H1 (cell line): ENCODE measurements around the gene MAP4K4. TPM values are rescaled to one million over a fixed set of nuclear protein-coding genes. Genes with fewer than 3 reads are reported as not detected.

Source experiments
- CEBPB ChIP-seq: IDR thresholded peaks from 2 replicates; pipeline ENCODE4 v1.6.1; 2012; ENCODE audit warnings: low read depth, low read length
- CHD7 ChIP-seq: fragments of 300-600 bp; sonication (generic); IDR thresholded peaks from 2 replicates; pipeline ENCODE4 v1.7.1; 2012; ENCODE audit warnings: low read length, moderate library complexity, mild to moderate bottlenecking, inconsistent platforms; ENCODE audit not compliant: insufficient replicate concordance
- CREB1 ChIP-seq: IDR thresholded peaks from 2 replicates; pipeline ENCODE4 v1.6.1; 2012; ENCODE audit warnings: inconsistent platforms
- EP300 ChIP-seq, 2 experiments: IDR thresholded peaks; 1 replicate in 1 of 2; 2 replicates in 1 of 2; pipeline ENCODE4 v1.6.1; 2011 to 2012; ENCODE audit warnings: low read depth in 2 of 2, low read length in 2 of 2, mild to moderate bottlenecking in 2 of 2, borderline replicate concordance in 1 of 2, inconsistent platforms in 1 of 2, moderate library complexity in 1 of 2
- RNF2 ChIP-seq: fragments of 200-900, 300-1000 bp; sonication (generic); IDR thresholded peaks from 2 replicates; pipeline ENCODE4 v1.7.1; 2016; ENCODE audit warnings: borderline replicate concordance, low read depth, mild to moderate bottlenecking, antibody characterized with exemption, low read length; ENCODE audit not compliant: poor library complexity, severe bottlenecking; ENCODE audit errors: missing control alignments
- SRF ChIP-seq: IDR thresholded peaks from 2 replicates; pipeline ENCODE4 v1.6.1; 2011; ENCODE audit warnings: mild to moderate bottlenecking, low read depth, low read length, moderate library complexity
- polyA plus RNA-seq, 7 experiments: library from polyadenylated mRNA; depleted of rRNA in 3 of 7; stranded (reverse) in 5 of 7; unstranded in 2 of 7; fragments of >200 nt in 5 of 7; fragments of 200-250 nt in 2 of 7; gene quantifications; 1 replicate in 5 of 7; 2 replicates in 1 of 7; 4 replicates in 1 of 7; pipeline versions ENCODE4 v1.2.1 to v1.2.3, GENCODE V29; 2011 to 2013; ENCODE audit warnings: missing spikeins in 2 of 7, mixed read lengths in 2 of 7
- total RNA-seq: library from RNA; stranded (reverse); fragmentation: NEBNext Ultra II Directional; extraction: Animal tissue kit (Norgen Biotek cat#: 25700); gene quantifications from 2 replicates; pipeline ENCODE4 v1.2.1, GENCODE V29; 2021
- TF ChIP-seq, protein P1 (sequence below), 3 experiments: IDR thresholded peaks; 1 replicate in 2 of 3; 2 replicates in 1 of 3; pipeline versions ENCODE4 v1.5.1 to v1.6.1; 2011; ENCODE audit warnings: low read length in 3 of 3, mild to moderate bottlenecking in 3 of 3, inconsistent platforms in 2 of 3, low read depth in 1 of 3, moderate library complexity in 1 of 3; ENCODE audit not compliant: insufficient read depth in 1 of 3; ENCODE audit errors: control extremely low read depth in 1 of 3

The MAP4K4 gene
- total and polyA plus RNA-seq, 2 of the 8 experiments (the other 6 are each of a cell fraction or from before 2014, with no cell fraction given): 53.2 to 138 TPM

GRCh38 chr2:101893681-101894381 is 196.3 kb downstream of the MAP4K4 start (continued):
- TF ChIP-seq EP300 (IDR thresholded peaks at IDR 0.05; ENCODE audit: borderline replicate concordance in 1 of 2, low read depth in 2 of 2, low read length in 2 of 2) (peak in 1 of 2 experiments; percentile 52; a peak in 1 of 3 replicates), CEBPB (no peak), RNF2 (no peak), CHD7 (peak; percentile 44), SRF (no peak), CREB1 (no peak)
- TF ChIP-seq, protein P1, sequence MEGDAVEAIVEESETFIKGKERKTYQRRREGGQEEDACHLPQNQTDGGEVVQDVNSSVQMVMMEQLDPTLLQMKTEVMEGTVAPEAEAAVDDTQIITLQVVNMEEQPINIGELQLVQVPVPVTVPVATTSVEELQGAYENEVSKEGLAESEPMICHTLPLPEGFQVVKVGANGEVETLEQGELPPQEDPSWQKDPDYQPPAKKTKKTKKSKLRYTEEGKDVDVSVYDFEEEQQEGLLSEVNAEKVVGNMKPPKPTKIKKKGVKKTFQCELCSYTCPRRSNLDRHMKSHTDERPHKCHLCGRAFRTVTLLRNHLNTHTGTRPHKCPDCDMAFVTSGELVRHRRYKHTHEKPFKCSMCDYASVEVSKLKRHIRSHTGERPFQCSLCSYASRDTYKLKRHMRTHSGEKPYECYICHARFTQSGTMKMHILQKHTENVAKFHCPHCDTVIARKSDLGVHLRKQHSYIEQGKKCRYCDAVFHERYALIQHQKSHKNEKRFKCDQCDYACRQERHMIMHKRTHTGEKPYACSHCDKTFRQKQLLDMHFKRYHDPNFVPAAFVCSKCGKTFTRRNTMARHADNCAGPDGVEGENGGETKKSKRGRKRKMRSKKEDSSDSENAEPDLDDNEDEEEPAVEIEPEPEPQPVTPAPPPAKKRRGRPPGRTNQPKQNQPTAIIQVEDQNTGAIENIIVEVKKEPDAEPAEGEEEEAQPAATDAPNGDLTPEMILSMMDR (IDR thresholded peaks at IDR 0.05; ENCODE audit: control extremely low read depth in 1 of 3, insufficient read depth in 1 of 3, low read depth in 1 of 3, low read length in 3 of 3): peak in 2 of 3 experiments; percentile 3 to 28; a peak in 2 of 4 replicates
